HCT116 (cell line): ENCODE measurements around the gene CCDC40. TPM values are rescaled to one million over a fixed set of nuclear protein-coding genes. Genes with fewer than 3 reads are reported as not detected.

Experiments used
- ATAC-seq: fragments of 200-7000 bp; cut with Tn5 transposase; 2 replicates; pipeline ENCODE4 v1.9.1; 2020; ENCODE audit warnings: mild to moderate bottlenecking, moderate library complexity
- BruUV-seq: library from RNA; stranded (reverse); fragments of 400-500 nt; replicated peaks from 2 replicates; lab custom pipeline; 2021; lab: Mats Ljungman, UMichigan
- CTCF ChIA-PET: fragments of 300-600 bp; sonication (Branson Sonifier 250); formaldehyde crosslinking; loops from one replicate; lab custom pipeline; 2021; ENCODE audit warnings: antibody characterized with exemption; lab: Charles Lee
- POLR2A ChIA-PET: fragments of 300-600, 350-600 bp; sonication (Branson Sonifier 250); formaldehyde crosslinking; loops from one replicate; lab custom pipeline; 2021; ENCODE audit warnings: antibody characterized with exemption; lab: Charles Lee
- RAD21 ChIA-PET, 2 experiments: fragments of 300-600 bp; sonication (Branson Sonifier 250); formaldehyde crosslinking; loops; one replicate each; lab custom pipeline; 2023; ENCODE audit warnings: low total read pairs in 2 of 2; ENCODE audit not compliant: uncharacterized antibody in 2 of 2, unreplicated experiment in 2 of 2, low non-redundant PET in 1 of 2; lab: Charles Lee
- DNase-seq: peaks from one replicate; pipeline ENCODE4 v3.0.0-alpha.2; 2010; ENCODE audit warnings: low read depth, low spot score
- H2AFZ ChIP-seq: fragments of 200-600 bp; shearing (Covaris generic), sonication (generic); 2 replicates; pipeline ENCODE4 v1.6.1; 2017; ENCODE audit warnings: low read depth, mixed run types, mixed read lengths, antibody characterized with exemption, low read length; ENCODE audit not compliant: poor library complexity, severe bottlenecking
- H3K27ac ChIP-seq: 2 replicates; pipeline ENCODE4 v1.5.1; 2012; ENCODE audit warnings: low read depth, low read length
- H3K27me3 ChIP-seq: fragments of 200-600 bp; sonication (generic); 2 replicates; pipeline ENCODE4 v1.6.1; 2016; ENCODE audit warnings: mixed run types, low read length, mixed read lengths; ENCODE audit not compliant: insufficient read depth
- H3K36me3 ChIP-seq, 2 experiments: fragments of 200-500 bp in 1 of 2; fragments of 200-600 bp in 1 of 2; sonication (Bioruptor generic) in 1 of 2; sonication (generic) in 1 of 2; 2 replicates each; pipeline versions ENCODE4 v1.5.1 to v1.6.1; 2014 to 2016; ENCODE audit warnings: low read length in 2 of 2, inconsistent platforms in 1 of 2, mixed read lengths in 1 of 2, mixed run types in 1 of 2; ENCODE audit not compliant: insufficient read depth in 2 of 2, control insufficient read depth in 1 of 2
- H3K4me1 ChIP-seq, 2 experiments: fragments of 200-600 bp in 1 of 2; sonication (generic) in 1 of 2; 2 replicates each; pipeline versions ENCODE4 v1.5.1 to v1.6.1; 2012 to 2017; ENCODE audit warnings: low read length in 2 of 2, inconsistent platforms in 1 of 2, mild to moderate bottlenecking in 1 of 2, mixed read lengths in 1 of 2, mixed run types in 1 of 2, moderate library complexity in 1 of 2; ENCODE audit not compliant: insufficient read depth in 2 of 2, control insufficient read depth in 1 of 2
- H3K4me2 ChIP-seq: fragments of 200-600 bp; sonication (generic); 2 replicates; pipeline ENCODE4 v1.6.1; 2017; ENCODE audit warnings: mixed run types, low read length, mixed read lengths
- H3K4me3 ChIP-seq, 2 experiments: fragments of 200-600 bp in 1 of 2; sonication (generic) in 1 of 2; replicated peaks in 1 of 2; 2 replicates each; pipeline ENCODE4 v1.5.1; 2011 to 2016; ENCODE audit warnings: low read length in 2 of 2, control low read depth in 1 of 2, low read depth in 1 of 2, mild to moderate bottlenecking in 1 of 2, mixed read lengths in 1 of 2, mixed run types in 1 of 2
- H3K79me2 ChIP-seq: fragments of 200-600 bp; sonication (generic); 2 replicates; pipeline ENCODE4 v1.6.1; 2017; ENCODE audit warnings: mild to moderate bottlenecking, mixed run types, low read length, moderate library complexity, mixed read lengths; ENCODE audit not compliant: insufficient read depth
- H3K9ac ChIP-seq: fragments of 200-600 bp; sonication (generic); 2 replicates; pipeline ENCODE4 v1.6.1; 2016; ENCODE audit warnings: low read length, mixed read lengths
- H3K9me2 ChIP-seq: fragments of 200-600 bp; sonication (generic), shearing (Covaris generic); 2 replicates; pipeline ENCODE4 v1.6.1; 2017; ENCODE audit warnings: mixed run types, mild to moderate bottlenecking, moderate library complexity; ENCODE audit not compliant: insufficient read depth
- H3K9me3 ChIP-seq, 2 experiments: fragments of 200-500 bp in 1 of 2; fragments of 200-600 bp in 1 of 2; sonication (Bioruptor generic) in 1 of 2; sonication (generic) in 1 of 2; 2 replicates each; pipeline ENCODE4 v1.6.1; 2014 to 2017; ENCODE audit warnings: low read length in 2 of 2, mixed read lengths in 2 of 2, inconsistent platforms in 1 of 2, low read depth in 1 of 2, mild to moderate bottlenecking in 1 of 2, mixed run types in 1 of 2, moderate library complexity in 1 of 2; ENCODE audit not compliant: control insufficient read depth in 1 of 2, insufficient read depth in 1 of 2
- H4K20me1 ChIP-seq: fragments of 200-600 bp; sonication (generic), shearing (Covaris generic); 2 replicates; pipeline ENCODE4 v1.6.1; 2017; ENCODE audit warnings: mixed run types, mild to moderate bottlenecking, moderate library complexity; ENCODE audit not compliant: insufficient read depth
- ATF3 ChIP-seq: IDR thresholded peaks from 2 replicates; pipeline ENCODE4 v1.6.1; 2012
- CBX3 ChIP-seq: IDR thresholded peaks from 2 replicates; pipeline ENCODE4 v1.6.1; 2012; ENCODE audit warnings: low read depth
- CEBPB ChIP-seq: IDR thresholded peaks from 2 replicates; pipeline ENCODE4 v1.6.1; 2012; ENCODE audit warnings: low read depth
- EGR1 ChIP-seq: IDR thresholded peaks from 2 replicates; pipeline ENCODE4 v1.6.1; 2012; ENCODE audit warnings: low read depth
- ELF1 ChIP-seq: IDR thresholded peaks from 2 replicates; pipeline ENCODE4 v1.6.1; 2012; ENCODE audit warnings: low read depth, borderline replicate concordance
- EZH2 ChIP-seq: fragments of 200-600 bp; sonication (generic); IDR thresholded peaks from 2 replicates; pipeline ENCODE4 v1.6.1; 2017; ENCODE audit warnings: antibody characterized with exemption, mixed run types
- FOSL1 ChIP-seq: IDR thresholded peaks from 2 replicates; pipeline ENCODE4 v1.6.1; 2012; ENCODE audit warnings: low read depth
- JUND ChIP-seq: IDR thresholded peaks from 2 replicates; pipeline ENCODE4 v1.6.1; 2012
- MAX ChIP-seq: IDR thresholded peaks from 2 replicates; pipeline ENCODE4 v1.6.1; 2012
- POLR2A ChIP-seq: IDR thresholded peaks from 2 replicates; pipeline ENCODE4 v1.7.0; 2011; ENCODE audit warnings: borderline replicate concordance; ENCODE audit not compliant: insufficient read depth, insufficient read length; ENCODE audit errors: extremely low read depth
- POLR2AphosphoS5 ChIP-seq: IDR thresholded peaks from 2 replicates; pipeline ENCODE4 v1.6.1; 2011; ENCODE audit warnings: mild to moderate bottlenecking, low read depth, low read length, moderate library complexity
- RAD21 ChIP-seq: IDR thresholded peaks from 2 replicates; pipeline ENCODE4 v1.6.1; 2012; ENCODE audit warnings: low read depth, mild to moderate bottlenecking
- REST ChIP-seq: IDR thresholded peaks from 2 replicates; pipeline ENCODE4 v1.6.1; 2012; ENCODE audit warnings: low read depth
- SIN3A ChIP-seq: IDR thresholded peaks from 2 replicates; pipeline ENCODE4 v1.6.1; 2012; ENCODE audit warnings: low read depth
- SP1 ChIP-seq: IDR thresholded peaks from 2 replicates; pipeline ENCODE4 v1.6.1; 2012; ENCODE audit warnings: low read depth
- SRF ChIP-seq: IDR thresholded peaks from 2 replicates; pipeline ENCODE4 v1.6.1; 2012; ENCODE audit warnings: low read depth
- TCF7L2 ChIP-seq: IDR thresholded peaks from 2 replicates; pipeline ENCODE4 v1.7.0; 2011; ENCODE audit warnings: borderline replicate concordance, inconsistent platforms; ENCODE audit not compliant: insufficient read depth, insufficient read length; ENCODE audit errors: extremely low read depth
- YY1 ChIP-seq: IDR thresholded peaks from 2 replicates; pipeline ENCODE4 v1.6.1; 2011; ENCODE audit warnings: low read length, low read depth, moderate library complexity, mild to moderate bottlenecking; ENCODE audit not compliant: insufficient replicate concordance; ENCODE audit errors: extremely low read depth
- ZFX ChIP-seq: fragments of 450-650 bp; IDR thresholded peaks from 2 replicates; pipeline ENCODE4 v1.6.1; 2017
- ZNF274 ChIP-seq: fragments of 200-500 bp; sonication (Bioruptor generic); IDR thresholded peaks from 2 replicates; pipeline ENCODE4 v1.6.1; 2014; ENCODE audit warnings: mild to moderate bottlenecking, low read depth, low read length, inconsistent platforms
- intact Hi-C: fragments of 100-400 bp; cut with micrococcal nuclease; formaldehyde crosslinking; loops from 2 replicates; pipeline ENCODE4 v1.10.0; 2022
- total RNA-seq: library from RNA; stranded (reverse); gene quantifications from one replicate; pipeline ENCODE4 v1.2.1, GENCODE V29; 2021; ENCODE audit not compliant: unreplicated experiment
- TF ChIP-seq, protein P1 (sequence below): IDR thresholded peaks from 2 replicates; pipeline ENCODE4 v1.6.1; 2011; ENCODE audit warnings: mild to moderate bottlenecking, low read length, moderate library complexity; ENCODE audit not compliant: insufficient replicate concordance; ENCODE audit errors: extremely low read depth

Gene CCDC40
- total RNA-seq, 1 experiment from 2014 or later = 10.3 TPM

DNA sequence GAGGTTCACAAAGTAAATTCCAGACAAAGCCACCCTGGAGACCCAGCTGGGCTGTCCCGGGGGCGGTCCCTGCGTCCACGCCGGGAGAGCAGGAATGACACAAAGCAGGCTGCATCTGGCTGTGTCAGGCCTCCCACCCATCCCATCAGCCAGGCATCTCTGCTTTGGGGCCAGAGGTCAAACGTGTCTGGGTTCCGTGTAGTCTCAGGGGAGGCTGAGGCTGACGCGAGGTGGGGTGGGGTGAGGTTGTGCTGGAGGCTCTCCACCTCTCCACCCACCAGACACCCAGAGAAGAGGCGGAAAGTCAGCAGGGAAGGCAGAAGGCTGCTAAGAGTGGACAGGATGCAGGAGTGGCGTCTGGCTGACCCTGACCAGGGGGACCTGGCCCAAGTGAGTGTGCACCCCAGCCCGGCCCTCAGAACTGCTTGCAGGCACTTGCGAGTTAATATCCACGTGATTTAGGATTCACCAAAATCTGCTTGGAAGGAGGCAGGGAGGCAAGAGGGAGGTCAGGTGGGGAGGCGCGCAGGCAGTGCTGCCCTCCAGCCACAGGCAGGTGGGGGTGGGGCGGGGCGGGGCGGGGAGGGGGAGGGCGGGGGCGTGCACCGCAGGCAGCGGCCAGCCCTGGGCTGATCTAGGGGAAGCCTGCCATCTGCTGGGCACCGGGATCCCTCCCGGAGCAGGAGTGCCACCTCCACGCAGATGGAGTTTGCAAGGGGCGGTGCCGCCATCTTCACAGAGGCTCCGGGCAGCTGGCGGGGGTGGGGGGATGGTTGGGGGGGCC, 45.1 kb upstream of the CCDC40 start:
- RAD21 ChIA-PET = interaction anchor here (0.7 to 1.2 kb wide), 3 partner anchors 146 to 205 kb away, joined by 3 to 5 read pairs (median 3); no protein-coding TSS in a partner anchor
- peaks cover 51 to 57% of the 10 kb centered on the region in 2 experiments for H3K4me1 ChIP-seq
- ATAC-seq = peak; percentile 89
- CTCF ChIA-PET = interaction anchor here (0.6 to 4.6 kb wide), 8 partner anchors 15 to 250 kb away, joined by 3 to 37 read pairs (median 3); partner anchors contain the start of gene CBX4
- H3K9ac ChIP-seq = peak overlapping the region; percentile 16; the same call in 1 of the 2 replicates
- H4K20me1 ChIP-seq = no peaks in the 10 kb centered on the region
- no peaks in the 10 kb centered on the region for H3K9me3 ChIP-seq
- BruUV-seq = no TSS peak
- peak overlapping the region; percentile 47 for H3K4me2 ChIP-seq
- no peaks in the 10 kb centered on the region for H3K9me2 ChIP-seq
- 0 out of 2 replicates have a peak, but pooled peaks cover 5% of the 10 kb centered on the region for H3K79me2 ChIP-seq
- peak overlapping the region; percentile 37; the same call in 1 of the 2 replicates for H3K27ac ChIP-seq
- intact Hi-C loops = loop anchor here (1.0 to 2.0 kb wide), 2 partner anchors 183 to 201 kb away; no protein-coding TSS in a partner anchor
- POLR2A ChIA-PET = interaction anchor here (1.4 kb wide), 1 partner anchor 190 kb away, joined by 3 read pairs; no protein-coding TSS in a partner anchor
- peak; percentile 68 for DNase-seq
- H2AFZ ChIP-seq = no peak overlapping the region
- no peak overlapping the region for H3K4me3 ChIP-seq
- H3K36me3 ChIP-seq = no peaks in the 10 kb centered on the region
- no peaks in the 10 kb centered on the region for H3K27me3 ChIP-seq
- TF ChIP-seq ZFX = no peak
- peak; percentile 82 for TF ChIP-seq RAD21
- no peak for TF ChIP-seq POLR2A
- no peak for TF ChIP-seq CBX3
- TF ChIP-seq MAX = no peak
- TF ChIP-seq, protein P1, sequence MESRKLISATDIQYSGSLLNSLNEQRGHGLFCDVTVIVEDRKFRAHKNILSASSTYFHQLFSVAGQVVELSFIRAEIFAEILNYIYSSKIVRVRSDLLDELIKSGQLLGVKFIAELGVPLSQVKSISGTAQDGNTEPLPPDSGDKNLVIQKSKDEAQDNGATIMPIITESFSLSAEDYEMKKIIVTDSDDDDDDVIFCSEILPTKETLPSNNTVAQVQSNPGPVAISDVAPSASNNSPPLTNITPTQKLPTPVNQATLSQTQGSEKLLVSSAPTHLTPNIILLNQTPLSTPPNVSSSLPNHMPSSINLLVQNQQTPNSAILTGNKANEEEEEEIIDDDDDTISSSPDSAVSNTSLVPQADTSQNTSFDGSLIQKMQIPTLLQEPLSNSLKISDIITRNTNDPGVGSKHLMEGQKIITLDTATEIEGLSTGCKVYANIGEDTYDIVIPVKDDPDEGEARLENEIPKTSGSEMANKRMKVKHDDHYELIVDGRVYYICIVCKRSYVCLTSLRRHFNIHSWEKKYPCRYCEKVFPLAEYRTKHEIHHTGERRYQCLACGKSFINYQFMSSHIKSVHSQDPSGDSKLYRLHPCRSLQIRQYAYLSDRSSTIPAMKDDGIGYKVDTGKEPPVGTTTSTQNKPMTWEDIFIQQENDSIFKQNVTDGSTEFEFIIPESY = no peak
- no peak for TF ChIP-seq ZNF274
- TF ChIP-seq TCF7L2 = peak; percentile 19
- no peak for TF ChIP-seq ATF3
- TF ChIP-seq CEBPB = no peak
- TF ChIP-seq FOSL1 = no peak
- TF ChIP-seq SRF = no peak
- no peak for TF ChIP-seq SIN3A
- TF ChIP-seq EZH2 = no peak
- no peak for TF ChIP-seq ELF1
- peak; percentile 82 for TF ChIP-seq YY1
- TF ChIP-seq JUND = no peak
- TF ChIP-seq POLR2AphosphoS5 = 0 out of 2 replicates have a peak, but pooled peaks have one; percentile 21
- TF ChIP-seq EGR1 = peak; percentile 62; the same call in 1 of the 2 replicates
- no peak for TF ChIP-seq SP1
- no peak for TF ChIP-seq REST
